HG02973 (cell line): ENCODE data around the gene GYPB.
"Not testable (repeated sequence)": the region's sequence is repeated elsewhere in the genome, so short reads cannot be mapped to it uniquely, and the experiment has no call there.

Experiments
- ATAC-seq: cut with Tn5 transposase; IDR thresholded peaks from one replicate; pipeline ENCODE4 v1.9.1; 2021; ENCODE audit warnings: moderate library complexity; ENCODE audit not compliant: unreplicated experiment

Gene GYPB

DNA sequence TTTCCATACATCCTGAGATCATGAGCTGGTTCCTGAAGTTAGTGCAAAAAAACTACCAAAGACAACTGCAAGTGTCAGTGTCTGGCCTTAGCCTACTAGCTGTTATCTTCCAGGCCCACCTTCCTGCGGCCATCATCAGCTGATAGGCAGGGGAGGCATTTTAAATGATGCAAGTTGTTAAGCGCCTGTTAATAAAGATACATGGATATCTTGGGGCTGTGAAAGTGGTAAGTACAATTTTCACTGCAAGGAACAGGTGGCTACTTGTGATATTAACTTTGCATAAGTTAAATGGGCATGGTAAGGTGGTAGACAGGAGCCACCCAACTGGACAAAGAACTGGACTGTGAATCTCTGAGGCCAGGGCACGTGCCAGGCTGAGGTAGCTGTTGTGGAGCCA lies at the start of gene GYPB:
GYPB (minus strand) TSS at position 104 of the 400 bp plus-strand sequence; CDS start at position 11, 93 bp downstream.
- ATAC-seq = not testable (repeated sequence)

DNA sequence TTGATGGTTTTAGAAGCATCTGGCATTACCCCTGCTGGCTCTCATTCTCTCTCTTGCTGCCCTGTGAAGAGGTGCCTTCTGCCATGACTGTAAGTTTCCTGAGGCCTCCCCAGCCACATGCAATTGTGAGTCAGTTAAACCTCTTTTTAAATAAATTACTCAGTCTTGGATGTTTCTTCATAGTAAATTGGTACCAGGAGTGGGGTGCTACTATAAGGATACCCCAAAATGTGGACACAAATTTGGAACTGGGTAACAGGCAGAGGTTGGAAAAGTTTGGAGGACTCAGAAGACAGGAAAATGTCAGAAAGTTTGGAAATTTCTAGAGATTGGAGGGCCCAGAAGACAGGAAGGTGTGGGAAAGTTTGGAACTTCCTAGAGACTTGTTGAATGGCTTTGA lies 42.4 kb upstream of the GYPB start:
- not testable (repeated sequence) for ATAC-seq

DNA sequence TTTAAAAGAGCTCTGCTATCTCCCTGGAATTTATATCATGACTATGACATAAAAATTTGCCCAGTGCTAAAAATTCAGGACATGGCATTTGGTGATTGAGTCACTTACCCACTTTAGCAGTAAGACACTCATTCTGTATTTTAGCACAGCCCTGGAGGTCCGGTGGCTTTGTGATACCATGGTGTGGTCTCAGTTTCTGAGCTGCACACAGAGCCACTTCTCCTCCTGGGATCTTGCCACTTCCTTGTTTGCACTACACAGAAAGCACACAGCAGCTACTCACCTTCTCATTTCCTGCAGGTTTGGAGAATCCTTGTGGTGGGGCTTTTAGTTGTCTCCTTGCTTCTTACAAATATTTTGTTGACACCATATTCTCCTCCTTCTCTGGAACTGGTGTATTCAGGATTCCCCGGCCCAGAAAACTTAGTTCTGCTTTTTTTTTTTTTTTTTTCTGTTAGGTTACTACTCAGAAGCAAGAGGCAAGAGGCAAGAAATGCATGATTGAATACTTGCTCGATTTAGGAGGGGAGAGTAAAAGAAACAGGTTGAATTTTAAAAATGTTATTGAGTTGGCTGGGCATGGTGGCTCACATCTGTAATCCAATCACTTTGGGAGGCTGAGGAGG lies 41.2 kb upstream of the GYPB start:
- not testable (repeated sequence) for ATAC-seq

DNA sequence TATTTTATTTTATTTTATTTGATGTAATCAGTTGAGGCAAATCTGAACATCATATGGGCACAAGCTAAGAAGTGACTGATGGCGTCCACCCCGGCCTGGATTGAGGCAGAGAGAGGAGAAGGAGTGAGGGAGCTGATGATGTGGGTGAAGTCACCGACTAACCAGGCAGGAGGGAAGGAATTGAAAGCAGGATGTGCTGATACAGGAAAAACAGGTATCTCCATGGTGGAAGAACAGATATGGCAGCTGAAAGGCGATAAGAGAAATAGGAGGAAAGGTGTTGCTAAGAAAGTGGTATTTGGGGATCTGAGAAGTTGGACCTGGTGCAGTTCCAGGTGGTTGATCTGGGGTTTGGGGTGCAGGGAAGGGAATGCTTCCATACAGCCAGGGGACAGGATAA lies 37.6 kb upstream of the GYPB start:
- ATAC-seq = no peak

DNA sequence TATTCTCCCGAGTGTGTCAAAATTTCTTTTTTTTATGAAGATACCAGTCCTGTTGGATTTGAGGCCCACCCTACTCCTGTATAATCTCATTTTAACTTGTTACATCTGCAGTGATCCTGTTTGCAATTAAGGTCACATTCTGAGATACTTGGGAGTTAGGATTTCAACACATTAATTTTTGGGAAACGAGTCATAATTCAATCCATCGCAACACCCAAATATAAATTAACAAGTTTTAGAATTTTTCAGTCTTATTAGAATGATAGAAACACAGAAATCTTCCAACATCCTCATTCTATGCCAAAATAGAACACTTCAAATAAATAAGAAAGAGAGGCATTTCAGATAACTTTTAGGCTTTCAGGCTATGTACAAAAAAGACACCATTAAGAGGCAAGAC lies 36.2 kb upstream of the GYPB start:
- not testable (repeated sequence) for ATAC-seq

DNA sequence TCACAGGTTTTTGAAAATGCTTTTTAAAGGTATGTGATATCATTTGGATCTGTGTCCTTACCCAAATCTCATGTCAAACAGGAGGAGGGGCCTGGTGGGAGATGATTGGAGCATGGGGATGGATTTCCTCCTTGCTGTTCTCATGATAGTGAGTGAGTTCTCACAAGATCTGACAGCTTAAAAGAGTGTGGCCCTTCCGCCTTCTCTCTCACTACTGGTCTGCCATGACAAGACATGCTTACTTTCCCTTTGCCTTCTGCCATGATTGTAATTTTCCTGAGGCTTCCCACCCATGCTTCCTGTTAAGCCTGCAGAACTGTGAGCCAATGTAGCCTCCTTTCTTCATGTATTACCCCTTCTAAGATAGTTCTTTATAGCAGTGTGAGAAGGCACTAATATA lies 32.3 kb upstream of the GYPB start:
- ATAC-seq = not testable (repeated sequence)

DNA sequence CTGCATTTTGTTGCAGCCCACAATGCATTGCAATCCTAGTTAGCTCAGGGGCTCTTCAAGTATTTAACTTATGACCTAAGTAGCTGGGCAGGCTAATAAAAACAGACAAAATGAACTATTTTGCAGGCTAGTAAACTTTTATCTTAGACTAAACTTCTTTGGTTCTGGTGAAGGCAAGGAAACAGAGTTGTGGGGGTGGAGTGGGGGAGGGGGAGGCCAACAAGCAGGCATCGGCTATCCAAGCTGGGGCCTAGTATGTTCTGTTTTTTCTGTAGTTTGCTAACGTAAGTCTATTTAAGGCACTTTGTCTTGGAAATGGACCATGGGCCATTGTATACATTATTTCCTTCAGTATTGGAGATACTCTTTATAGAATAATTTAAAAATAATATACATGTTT lies 31.5 kb upstream of the GYPB start:
- ATAC-seq = not testable (repeated sequence)

DNA sequence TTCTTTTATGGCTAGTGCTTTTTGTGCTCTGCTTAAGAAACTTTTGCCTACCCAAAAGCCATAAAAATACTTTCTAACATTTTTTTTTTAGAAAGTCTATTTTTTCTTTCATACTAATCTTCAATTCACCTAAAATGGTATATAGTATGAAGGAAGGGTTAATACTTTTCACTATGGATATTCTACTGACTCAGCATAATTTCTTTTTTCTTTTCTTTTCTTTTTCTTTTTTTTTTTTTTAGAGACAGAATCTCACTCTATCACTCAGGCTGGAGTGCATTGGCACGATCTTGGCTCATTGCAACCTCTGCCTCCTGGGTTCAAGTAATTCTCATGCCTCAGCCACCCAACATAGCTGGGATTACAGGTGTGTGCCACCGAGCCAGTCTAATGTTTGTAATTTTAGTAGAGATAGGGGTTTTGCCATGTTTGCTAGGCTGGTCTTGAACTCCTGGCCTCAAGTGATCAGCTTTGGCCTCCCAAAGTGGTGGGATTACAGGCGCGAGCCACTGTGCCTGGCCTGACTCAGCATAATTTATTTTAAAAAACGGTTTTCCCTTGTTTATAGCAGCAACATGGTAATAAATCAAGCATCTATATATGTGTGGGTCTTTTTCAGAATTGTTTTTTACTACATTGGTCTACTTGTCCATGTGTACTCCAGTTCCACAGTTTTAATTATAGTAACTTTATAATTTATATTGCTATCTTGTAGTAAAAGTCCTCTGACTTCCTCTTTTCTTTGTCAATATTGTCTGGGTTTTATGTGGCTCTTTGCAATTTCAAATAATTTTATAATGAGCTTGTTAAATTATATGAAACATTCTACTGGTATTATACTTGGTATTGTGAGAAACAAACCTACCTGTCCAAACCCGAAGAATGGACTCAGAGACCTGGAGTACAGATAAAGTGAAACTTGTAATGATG lies 30.6 kb upstream of the GYPB start:
- not testable (repeated sequence) for ATAC-seq

DNA sequence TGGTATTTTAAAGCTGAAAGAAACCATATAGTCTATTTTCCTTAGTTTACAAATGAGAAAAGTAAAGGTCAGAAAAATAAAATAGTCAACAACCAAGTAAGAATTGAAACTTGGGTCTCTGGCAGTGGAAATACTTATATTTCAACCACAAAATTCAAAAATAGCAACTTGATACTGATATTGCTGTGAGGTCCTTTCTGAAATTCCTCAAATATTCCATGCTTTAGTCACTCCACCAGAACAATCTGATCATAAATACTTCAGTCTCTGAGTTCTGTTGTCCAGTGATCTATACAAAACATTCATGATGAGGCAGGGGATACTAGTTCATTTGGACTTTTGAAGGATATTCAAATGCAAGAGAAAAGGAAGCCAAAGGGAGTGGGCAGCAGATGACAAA lies 25.8 kb upstream of the GYPB start:
- ATAC-seq = not testable (repeated sequence)

DNA sequence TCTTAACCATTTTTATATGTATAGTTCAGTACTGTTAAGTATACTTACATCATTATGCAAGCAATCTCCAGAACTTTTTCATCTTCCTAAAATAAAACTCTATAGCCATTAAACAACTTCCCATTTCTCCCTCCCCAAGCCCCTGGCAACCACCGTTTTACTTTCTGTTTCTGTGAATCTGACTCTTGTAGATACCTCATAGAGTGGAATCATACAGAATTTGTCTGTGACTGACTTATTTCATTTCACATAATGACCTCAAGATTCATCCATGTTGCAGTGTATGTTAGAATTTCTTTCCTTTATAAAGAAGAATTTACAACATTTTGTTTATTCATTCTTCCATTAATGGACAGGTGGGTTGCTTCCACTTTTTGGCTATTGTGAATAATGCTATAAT lies 13.4 kb upstream of the GYPB start:
- not testable (repeated sequence) for ATAC-seq

DNA sequence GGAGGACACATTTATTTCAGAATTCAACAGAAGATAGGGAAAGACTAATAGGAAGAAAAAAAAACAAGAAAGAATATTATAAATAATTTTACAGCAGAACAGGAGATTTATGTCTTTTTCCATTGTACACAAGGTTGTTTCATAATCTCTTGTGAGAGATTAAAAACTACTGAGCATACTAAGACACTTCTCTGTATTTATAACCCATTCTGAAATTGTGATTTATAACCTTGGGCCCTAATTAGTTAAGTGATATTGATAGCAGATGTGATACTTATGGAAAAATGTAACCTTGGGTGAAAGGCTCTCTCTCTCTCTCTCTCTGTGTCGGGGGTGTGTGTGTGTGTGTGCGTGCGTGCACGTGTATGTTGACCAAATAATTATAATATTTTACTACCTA lies 12.7 kb upstream of the GYPB start:
- ATAC-seq = not testable (repeated sequence)

DNA sequence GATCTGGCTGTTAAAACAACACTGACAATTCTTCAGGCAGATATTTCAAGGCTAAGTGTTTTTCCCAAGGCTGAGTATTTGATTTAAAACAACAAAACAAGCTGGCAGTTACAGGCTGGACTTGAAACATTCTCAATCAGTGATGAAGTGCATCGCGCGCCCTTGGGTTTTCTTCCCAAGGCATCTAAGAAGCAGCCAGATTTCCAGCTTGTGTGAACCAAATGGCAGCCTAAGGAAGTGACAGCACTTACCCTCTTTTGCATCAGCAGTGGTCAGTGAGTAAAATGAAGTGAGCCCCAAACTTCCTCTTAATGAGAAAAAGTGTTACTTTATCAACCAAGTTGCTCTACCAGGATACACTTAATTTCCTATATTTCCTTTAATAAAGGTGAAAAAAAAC lies 12.2 kb upstream of the GYPB start:
- not testable (repeated sequence) for ATAC-seq

DNA sequence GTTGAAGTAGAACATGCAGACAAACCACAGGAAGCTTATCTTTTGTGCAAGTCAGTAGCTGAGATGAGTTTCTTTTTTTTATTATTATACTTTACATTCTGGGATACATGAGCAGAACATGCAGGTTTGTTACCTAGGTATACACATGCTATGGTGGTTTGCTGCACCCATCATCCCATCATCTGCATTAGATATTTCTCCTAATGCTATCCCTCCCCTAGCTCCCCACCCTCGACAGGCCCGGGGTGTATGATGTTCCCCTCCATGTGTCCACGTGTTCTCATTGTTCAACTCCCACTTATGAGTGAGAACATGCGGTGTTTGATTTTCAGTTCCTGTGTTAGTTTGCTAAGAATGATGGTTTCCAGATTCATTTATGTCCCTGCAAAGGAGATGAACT lies 11.5 kb upstream of the GYPB start:
- ATAC-seq = not testable (repeated sequence)

DNA sequence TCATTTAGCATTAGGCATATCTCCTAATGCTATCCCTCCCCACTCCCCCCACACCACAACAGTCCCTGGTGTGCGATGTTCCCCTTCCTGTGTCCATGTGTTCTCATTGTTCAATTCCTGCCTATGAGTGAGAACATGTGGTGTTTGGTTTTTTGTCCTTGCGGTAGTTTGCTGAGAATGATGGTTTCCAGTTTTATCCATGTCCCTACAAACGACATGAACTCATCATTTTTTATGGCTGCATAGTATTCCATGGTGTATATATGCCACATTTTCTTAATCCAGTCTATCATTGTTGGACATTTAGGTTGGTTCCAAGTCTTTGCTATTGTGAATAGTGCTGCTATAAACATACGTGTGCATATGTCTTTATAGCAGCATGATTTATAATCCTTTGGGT lies 7.5 kb upstream of the GYPB start:
- not testable (repeated sequence) for ATAC-seq

DNA sequence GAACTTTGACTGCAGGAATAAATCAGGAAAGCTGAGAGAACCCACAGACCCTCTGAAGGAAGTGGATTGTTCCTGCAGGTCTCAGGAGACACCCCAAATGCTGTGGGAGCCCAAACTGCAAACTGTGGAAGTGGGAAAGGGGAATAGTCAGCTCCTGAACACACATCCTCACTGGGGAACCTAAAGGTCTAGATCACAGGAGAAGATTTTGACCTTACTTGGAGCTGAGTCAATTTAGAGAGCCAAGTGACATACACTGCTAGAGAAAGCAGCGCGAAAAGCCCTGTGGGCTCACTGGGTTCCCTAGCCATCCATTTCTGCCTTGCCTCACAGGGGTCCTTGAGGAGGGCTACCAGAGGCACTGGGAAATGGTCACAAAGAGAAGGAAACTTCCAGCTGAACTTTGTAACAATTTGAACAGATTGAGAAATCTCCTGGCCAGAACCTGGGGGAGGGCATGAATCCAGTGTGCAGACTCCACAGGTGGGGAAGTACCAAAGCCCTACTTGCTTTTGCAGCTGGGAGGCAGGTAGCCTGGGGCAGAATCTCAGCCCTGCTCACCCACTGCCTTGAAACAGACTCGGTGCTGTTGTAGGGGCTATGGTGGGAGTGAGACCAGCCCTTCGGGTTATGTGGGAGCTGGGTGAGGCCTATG lies 5.3 kb upstream of the GYPB start:
- ATAC-seq = not testable (repeated sequence)

DNA sequence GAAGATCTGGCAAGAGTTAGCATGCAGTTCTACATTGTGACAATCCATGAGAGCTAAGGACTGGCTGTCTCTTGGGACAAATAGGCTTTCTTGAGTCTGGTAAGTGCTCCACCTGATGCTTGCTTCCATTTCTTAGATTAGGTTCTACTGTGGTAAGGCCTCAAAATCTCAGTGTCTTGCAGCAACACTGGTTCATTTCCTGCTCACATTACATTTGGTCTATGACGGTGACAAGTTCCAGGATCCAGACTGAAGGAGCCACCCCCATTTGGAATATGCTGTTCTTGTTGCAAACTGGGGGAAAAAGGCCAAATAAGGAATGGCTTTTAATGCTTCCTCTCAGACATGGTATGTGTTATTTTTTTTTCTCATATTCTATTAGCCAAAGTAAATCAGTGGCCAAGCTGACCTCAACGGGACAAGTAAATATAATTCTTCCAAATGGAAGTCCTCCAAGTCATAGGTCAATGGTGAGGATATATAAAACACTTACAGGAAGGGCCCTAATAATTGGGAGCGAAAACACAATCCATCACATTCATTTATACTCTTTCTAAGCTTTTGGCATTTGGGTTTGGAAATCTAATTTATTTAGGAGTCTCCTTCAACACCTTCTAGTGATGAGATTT lies 3.7 kb upstream of the GYPB start:
- ATAC-seq = not testable (repeated sequence)

DNA sequence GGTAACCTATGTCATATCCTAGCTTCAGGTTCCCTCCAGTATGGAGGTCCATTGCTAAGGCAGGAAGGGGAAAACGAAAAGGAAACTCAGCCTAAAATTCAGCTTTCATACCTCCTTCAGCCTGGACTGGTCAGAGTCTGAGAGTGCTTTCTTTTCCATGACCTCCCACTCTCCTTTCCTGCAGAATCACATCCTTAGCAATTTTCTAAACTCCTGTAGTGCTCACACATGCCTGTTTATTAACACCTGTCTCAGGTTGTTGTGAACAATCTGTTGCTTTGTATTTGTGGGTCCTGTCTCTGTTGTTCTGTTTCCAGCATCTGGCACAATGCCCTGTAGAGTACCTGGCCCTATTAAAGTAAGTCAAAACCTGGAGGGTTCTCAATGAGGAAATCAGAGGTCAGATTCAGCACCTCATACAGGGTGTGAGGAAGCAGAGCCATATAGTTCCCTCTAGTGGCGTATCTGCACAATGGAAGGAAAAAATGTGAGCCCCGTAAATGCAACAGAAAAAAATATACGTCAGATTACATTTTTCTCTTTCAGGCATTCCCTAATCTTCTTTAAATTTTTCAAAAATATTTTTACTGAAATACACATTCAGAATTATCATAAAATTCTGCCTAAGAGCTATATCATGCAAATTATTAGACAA lies 2.3 kb upstream of the GYPB start:
- not testable (repeated sequence) for ATAC-seq

DNA sequence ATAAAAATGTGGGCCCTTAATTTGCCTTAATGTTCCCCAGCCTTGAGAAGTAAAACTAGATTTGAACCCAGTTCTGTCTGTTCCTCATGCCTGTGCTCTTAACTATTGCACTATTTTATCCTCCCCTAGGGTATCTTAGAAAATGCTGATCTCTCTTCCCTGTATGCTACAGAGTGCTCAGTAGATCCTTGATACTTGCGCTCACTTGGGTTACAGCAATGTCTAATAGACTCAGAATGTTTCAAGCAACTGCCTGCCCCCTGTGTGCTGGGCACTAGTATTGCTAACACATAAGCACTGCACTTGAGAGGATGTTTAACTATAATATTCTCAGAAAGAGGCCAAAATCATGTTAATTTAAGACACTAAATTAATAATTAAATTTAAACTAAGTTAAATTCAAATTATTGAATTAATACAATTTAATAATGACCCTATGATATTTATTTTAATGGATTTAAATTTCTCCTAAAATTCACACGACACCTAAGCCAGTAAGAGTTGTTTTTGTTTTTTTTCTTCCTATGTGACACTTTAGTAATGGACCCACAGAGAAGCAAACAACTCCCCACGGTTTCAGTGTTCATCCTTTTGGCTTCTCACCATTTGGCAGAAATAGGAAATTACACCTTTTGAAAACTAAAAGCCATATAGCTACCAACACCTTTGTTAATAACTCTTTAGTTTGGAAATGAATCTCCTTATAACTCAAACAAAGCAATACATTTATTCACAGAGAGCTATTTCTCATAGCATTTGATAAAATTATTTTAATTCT lies 768 bp downstream of the GYPB start:
- ATAC-seq = not testable (repeated sequence)

DNA sequence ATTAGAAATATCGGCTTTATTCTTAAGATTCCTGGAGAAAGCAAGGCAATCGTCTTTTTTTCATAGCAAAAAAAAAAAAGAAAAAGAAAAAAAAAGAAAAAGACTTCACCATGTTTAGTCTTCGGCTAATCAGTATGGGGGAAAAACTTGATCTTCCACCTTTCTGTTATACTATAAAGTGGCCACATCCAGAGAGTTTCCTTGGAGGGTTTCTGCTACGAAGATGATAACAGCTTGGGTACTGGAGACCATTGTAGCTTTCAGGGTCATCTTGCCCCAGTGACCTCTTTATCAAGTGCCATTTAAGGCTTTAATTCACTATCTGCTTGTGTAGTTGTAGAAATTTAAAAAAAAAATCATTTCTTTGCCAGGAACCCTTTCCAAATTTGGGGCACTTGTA lies 1.9 kb downstream of the GYPB start:
- not testable (repeated sequence) for ATAC-seq
